H1 (cell line): Measurements from ENCODE around the gene COLEC12. TPM values are rescaled to one million over a fixed set of nuclear protein-coding genes. Genes with fewer than 3 reads are reported as not detected.

ENCODE experiments used
- BRCA1 ChIP-seq: IDR thresholded peaks from 2 replicates; pipeline ENCODE4 v1.6.1; 2012; ENCODE audit warnings: low read depth, low read length, improper control_type of control experiment
- EP300 ChIP-seq, 2 experiments: IDR thresholded peaks; 1 replicate in 1 of 2; 2 replicates in 1 of 2; pipeline ENCODE4 v1.6.1; 2011 to 2012; ENCODE audit warnings: low read depth in 2 of 2, low read length in 2 of 2, mild to moderate bottlenecking in 2 of 2, borderline replicate concordance in 1 of 2, inconsistent platforms in 1 of 2, moderate library complexity in 1 of 2
- GABPA ChIP-seq: IDR thresholded peaks from 2 replicates; pipeline ENCODE4 v1.6.1; 2011; ENCODE audit warnings: mild to moderate bottlenecking, low read length, moderate library complexity, borderline replicate concordance; ENCODE audit not compliant: insufficient read depth
- GTF2F1 ChIP-seq: IDR thresholded peaks from 2 replicates; pipeline ENCODE4 v1.6.1; 2012; ENCODE audit warnings: low read depth, low read length, improper control_type of control experiment, borderline replicate concordance
- HDAC6 ChIP-seq: IDR thresholded peaks from one replicate; pipeline ENCODE4 v1.7.1; 2012; ENCODE audit warnings: low read depth, mild to moderate bottlenecking, inconsistent platforms, low read length, moderate library complexity
- JUN ChIP-seq: IDR thresholded peaks from 2 replicates; pipeline ENCODE4 v1.6.1; 2011; ENCODE audit warnings: low read depth, mild to moderate bottlenecking, improper control_type of control experiment, low read length
- KDM4A ChIP-seq: IDR thresholded peaks from one replicate; pipeline ENCODE4 v1.7.1; 2012; ENCODE audit warnings: low read depth, mild to moderate bottlenecking, moderate library complexity, low read length, inconsistent platforms; ENCODE audit not compliant: severe bottlenecking
- PHF8 ChIP-seq: fragments of 200-600 bp; sonication (generic); conservative IDR thresholded peaks from 2 replicates; pipeline ENCODE4 v1.7.1; 2012; ENCODE audit warnings: low read depth, mild to moderate bottlenecking, inconsistent platforms, low read length, moderate library complexity
- RBBP5 ChIP-seq: IDR thresholded peaks from 2 replicates; pipeline ENCODE4 v1.7.1; 2012; ENCODE audit warnings: low read depth, mild to moderate bottlenecking, inconsistent platforms, low read length, moderate library complexity, borderline replicate concordance
- polyA plus RNA-seq, 7 experiments: library from polyadenylated mRNA; depleted of rRNA in 3 of 7; stranded (reverse) in 5 of 7; unstranded in 2 of 7; fragments of >200 nt in 5 of 7; fragments of 200-250 nt in 2 of 7; gene quantifications; 1 replicate in 5 of 7; 2 replicates in 1 of 7; 4 replicates in 1 of 7; pipeline versions ENCODE4 v1.2.1 to v1.2.3, GENCODE V29; 2011 to 2013; ENCODE audit warnings: missing spikeins in 2 of 7, mixed read lengths in 2 of 7
- total RNA-seq: library from RNA; stranded (reverse); fragmentation: NEBNext Ultra II Directional; extraction: Animal tissue kit (Norgen Biotek cat#: 25700); gene quantifications from 2 replicates; pipeline ENCODE4 v1.2.1, GENCODE V29; 2021
- TF ChIP-seq, protein P1 (sequence below): fragments of 300-600 bp; sonication (generic); IDR thresholded peaks from 2 replicates; pipeline ENCODE4 v1.7.1; 2012; ENCODE audit warnings: low read length, moderate library complexity, mild to moderate bottlenecking, inconsistent platforms; ENCODE audit not compliant: insufficient replicate concordance

Gene COLEC12
- total and polyA plus RNA-seq, 2 of the 8 experiments (the other 6 are each of a cell fraction or from before 2014, with no cell fraction given), result 0.44 to 2.3 TPM

DNA sequence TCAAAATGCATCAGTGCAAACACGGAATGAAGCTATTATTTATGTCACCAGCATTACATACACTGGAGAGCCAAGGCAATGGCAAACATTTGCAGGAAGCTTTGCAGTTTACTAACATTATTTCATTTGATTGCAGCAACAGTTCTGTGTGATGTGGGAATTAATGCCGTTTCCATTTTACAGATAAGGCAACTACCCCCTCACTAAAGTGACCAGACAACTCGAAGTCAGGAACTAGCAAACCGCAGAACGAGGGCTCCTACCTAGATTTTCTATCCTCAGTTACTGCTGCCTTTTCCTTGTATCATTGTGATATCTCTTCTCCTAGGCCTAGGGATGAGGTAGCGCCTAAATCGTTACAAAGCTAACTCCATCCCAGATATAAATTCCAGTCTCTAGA, 85.5 kb downstream of the COLEC12 start (continued):
- TF ChIP-seq, protein P1, sequence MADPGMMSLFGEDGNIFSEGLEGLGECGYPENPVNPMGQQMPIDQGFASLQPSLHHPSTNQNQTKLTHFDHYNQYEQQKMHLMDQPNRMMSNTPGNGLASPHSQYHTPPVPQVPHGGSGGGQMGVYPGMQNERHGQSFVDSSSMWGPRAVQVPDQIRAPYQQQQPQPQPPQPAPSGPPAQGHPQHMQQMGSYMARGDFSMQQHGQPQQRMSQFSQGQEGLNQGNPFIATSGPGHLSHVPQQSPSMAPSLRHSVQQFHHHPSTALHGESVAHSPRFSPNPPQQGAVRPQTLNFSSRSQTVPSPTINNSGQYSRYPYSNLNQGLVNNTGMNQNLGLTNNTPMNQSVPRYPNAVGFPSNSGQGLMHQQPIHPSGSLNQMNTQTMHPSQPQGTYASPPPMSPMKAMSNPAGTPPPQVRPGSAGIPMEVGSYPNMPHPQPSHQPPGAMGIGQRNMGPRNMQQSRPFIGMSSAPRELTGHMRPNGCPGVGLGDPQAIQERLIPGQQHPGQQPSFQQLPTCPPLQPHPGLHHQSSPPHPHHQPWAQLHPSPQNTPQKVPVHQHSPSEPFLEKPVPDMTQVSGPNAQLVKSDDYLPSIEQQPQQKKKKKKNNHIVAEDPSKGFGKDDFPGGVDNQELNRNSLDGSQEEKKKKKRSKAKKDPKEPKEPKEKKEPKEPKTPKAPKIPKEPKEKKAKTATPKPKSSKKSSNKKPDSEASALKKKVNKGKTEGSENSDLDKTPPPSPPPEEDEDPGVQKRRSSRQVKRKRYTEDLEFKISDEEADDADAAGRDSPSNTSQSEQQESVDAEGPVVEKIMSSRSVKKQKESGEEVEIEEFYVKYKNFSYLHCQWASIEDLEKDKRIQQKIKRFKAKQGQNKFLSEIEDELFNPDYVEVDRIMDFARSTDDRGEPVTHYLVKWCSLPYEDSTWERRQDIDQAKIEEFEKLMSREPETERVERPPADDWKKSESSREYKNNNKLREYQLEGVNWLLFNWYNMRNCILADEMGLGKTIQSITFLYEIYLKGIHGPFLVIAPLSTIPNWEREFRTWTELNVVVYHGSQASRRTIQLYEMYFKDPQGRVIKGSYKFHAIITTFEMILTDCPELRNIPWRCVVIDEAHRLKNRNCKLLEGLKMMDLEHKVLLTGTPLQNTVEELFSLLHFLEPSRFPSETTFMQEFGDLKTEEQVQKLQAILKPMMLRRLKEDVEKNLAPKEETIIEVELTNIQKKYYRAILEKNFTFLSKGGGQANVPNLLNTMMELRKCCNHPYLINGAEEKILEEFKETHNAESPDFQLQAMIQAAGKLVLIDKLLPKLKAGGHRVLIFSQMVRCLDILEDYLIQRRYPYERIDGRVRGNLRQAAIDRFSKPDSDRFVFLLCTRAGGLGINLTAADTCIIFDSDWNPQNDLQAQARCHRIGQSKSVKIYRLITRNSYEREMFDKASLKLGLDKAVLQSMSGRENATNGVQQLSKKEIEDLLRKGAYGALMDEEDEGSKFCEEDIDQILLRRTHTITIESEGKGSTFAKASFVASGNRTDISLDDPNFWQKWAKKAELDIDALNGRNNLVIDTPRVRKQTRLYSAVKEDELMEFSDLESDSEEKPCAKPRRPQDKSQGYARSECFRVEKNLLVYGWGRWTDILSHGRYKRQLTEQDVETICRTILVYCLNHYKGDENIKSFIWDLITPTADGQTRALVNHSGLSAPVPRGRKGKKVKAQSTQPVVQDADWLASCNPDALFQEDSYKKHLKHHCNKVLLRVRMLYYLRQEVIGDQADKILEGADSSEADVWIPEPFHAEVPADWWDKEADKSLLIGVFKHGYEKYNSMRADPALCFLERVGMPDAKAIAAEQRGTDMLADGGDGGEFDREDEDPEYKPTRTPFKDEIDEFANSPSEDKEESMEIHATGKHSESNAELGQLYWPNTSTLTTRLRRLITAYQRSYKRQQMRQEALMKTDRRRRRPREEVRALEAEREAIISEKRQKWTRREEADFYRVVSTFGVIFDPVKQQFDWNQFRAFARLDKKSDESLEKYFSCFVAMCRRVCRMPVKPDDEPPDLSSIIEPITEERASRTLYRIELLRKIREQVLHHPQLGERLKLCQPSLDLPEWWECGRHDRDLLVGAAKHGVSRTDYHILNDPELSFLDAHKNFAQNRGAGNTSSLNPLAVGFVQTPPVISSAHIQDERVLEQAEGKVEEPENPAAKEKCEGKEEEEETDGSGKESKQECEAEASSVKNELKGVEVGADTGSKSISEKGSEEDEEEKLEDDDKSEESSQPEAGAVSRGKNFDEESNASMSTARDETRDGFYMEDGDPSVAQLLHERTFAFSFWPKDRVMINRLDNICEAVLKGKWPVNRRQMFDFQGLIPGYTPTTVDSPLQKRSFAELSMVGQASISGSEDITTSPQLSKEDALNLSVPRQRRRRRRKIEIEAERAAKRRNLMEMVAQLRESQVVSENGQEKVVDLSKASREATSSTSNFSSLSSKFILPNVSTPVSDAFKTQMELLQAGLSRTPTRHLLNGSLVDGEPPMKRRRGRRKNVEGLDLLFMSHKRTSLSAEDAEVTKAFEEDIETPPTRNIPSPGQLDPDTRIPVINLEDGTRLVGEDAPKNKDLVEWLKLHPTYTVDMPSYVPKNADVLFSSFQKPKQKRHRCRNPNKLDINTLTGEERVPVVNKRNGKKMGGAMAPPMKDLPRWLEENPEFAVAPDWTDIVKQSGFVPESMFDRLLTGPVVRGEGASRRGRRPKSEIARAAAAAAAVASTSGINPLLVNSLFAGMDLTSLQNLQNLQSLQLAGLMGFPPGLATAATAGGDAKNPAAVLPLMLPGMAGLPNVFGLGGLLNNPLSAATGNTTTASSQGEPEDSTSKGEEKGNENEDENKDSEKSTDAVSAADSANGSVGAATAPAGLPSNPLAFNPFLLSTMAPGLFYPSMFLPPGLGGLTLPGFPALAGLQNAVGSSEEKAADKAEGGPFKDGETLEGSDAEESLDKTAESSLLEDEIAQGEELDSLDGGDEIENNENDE, result no peak
- TF ChIP-seq BRCA1 (no peak), PHF8 (no peak), HDAC6 (no peak), KDM4A (no peak), EP300 (IDR thresholded peaks at IDR 0.05; ENCODE audit: borderline replicate concordance in 1 of 2, low read depth in 2 of 2, low read length in 2 of 2) (no peak), JUN (no peak), GTF2F1 (no peak), GABPA (no peak), RBBP5 (no peak)
